GM12892 (cell line): ENCODE data around the gene TMC8.

Source experiments
- POLR2A ChIP-seq: IDR thresholded peaks from 2 replicates; pipeline ENCODE4 v1.6.1; 2011; ENCODE audit warnings: low read depth, low read length, control low read depth
- POLR2AphosphoS5 ChIP-seq: IDR thresholded peaks from 2 replicates; pipeline ENCODE4 v1.6.1; 2011; ENCODE audit warnings: low read depth, low read length, control low read depth

DNA sequence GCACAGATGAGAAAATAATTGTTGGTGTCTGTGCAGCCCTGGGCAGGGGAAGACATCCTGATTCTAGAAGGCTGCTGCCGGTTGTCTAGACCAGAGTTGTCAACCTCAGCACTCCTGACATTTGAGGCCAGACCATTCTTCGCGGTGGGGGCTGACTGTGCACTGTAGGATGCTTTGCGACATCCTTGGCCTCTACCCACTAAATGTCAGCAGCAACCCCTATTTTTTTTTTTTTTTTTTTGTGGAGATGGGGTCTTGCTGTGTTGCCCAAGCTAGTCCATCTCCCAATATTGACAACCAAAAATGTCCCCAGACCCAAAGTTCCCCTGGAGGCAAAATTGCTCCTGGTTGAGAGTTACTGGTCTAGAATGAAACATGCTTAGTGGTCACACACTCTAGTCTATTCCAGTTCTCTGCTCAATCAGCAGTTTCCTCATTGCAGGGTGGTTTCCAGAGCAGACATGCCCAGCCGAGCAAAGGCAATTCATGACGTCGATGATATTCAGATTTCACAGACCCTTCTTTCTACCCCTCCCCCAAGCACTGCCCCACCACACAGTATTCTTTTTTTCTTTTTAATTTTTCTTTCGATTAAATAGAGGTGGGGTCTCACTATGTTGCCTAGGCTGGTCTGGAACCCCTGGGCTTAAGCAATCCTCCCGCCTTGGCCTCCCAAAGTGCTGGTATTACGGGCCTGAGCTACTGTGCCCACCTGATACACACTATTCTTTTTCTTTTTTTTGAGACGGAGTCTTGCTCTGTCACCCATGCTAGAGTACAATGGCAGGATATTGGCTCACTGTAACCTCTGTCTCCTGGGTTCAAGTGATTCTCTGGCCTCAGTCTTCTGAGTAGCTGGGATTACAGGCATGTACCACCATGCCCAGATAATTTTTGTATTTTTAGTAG lies 24.6 kb downstream of the TMC8 start:
- TF ChIP-seq POLR2AphosphoS5 (peak; percentile 81), POLR2A (peak; percentile 73)
